HEK293T (cell line): ENCODE measurements around the gene INSRR.

Experiments
- ARNT ChIP-seq: fragments of 450-650 bp; IDR thresholded peaks from 2 replicates; pipeline ENCODE4 v1.6.1; 2017; ENCODE audit warnings: mild to moderate bottlenecking
- BHLHE40 ChIP-seq: fragments of 450-650 bp; IDR thresholded peaks from 2 replicates; pipeline ENCODE4 v1.6.1; 2016; ENCODE audit warnings: mild to moderate bottlenecking, moderate library complexity, borderline replicate concordance
- FOXA1 ChIP-seq: fragments of 450-650 bp; IDR thresholded peaks from 2 replicates; pipeline ENCODE4 v1.6.1; 2016; ENCODE audit warnings: mild to moderate bottlenecking
- FOXK2 ChIP-seq: fragments of 450-650 bp; IDR thresholded peaks from 2 replicates; pipeline ENCODE4 v1.6.1; 2016; ENCODE audit warnings: mild to moderate bottlenecking
- FOXM1 ChIP-seq: fragments of 450-650 bp; IDR thresholded peaks from 2 replicates; pipeline ENCODE4 v1.6.1; 2017; ENCODE audit warnings: mild to moderate bottlenecking, borderline replicate concordance
- L3MBTL2 ChIP-seq: fragments of 450-650 bp; conservative IDR thresholded peaks from 2 replicates; pipeline ENCODE4 v1.6.1; 2016; ENCODE audit warnings: mild to moderate bottlenecking
- LEF1 ChIP-seq: fragments of 450-650 bp; IDR thresholded peaks from 2 replicates; pipeline ENCODE4 v1.6.1; 2017; ENCODE audit warnings: mild to moderate bottlenecking, borderline replicate concordance
- NFRKB ChIP-seq: fragments of 450-650 bp; IDR thresholded peaks from 2 replicates; pipeline ENCODE4 v1.6.1; 2016; ENCODE audit warnings: mild to moderate bottlenecking, moderate library complexity
- SP1 ChIP-seq: fragments of 450-650 bp; IDR thresholded peaks from 2 replicates; pipeline ENCODE4 v1.6.1; 2017
- TARDBP ChIP-seq: fragments of 450-650 bp; IDR thresholded peaks from 2 replicates; pipeline ENCODE4 v1.6.1; 2016
- ZNF384 ChIP-seq: fragments of 450-650 bp; IDR thresholded peaks from 2 replicates; pipeline ENCODE4 v1.6.1; 2016
- TF ChIP-seq, protein P1 (sequence below): fragments of 450-650 bp; IDR thresholded peaks from 2 replicates; pipeline ENCODE4 v1.6.1; 2016

DNA sequence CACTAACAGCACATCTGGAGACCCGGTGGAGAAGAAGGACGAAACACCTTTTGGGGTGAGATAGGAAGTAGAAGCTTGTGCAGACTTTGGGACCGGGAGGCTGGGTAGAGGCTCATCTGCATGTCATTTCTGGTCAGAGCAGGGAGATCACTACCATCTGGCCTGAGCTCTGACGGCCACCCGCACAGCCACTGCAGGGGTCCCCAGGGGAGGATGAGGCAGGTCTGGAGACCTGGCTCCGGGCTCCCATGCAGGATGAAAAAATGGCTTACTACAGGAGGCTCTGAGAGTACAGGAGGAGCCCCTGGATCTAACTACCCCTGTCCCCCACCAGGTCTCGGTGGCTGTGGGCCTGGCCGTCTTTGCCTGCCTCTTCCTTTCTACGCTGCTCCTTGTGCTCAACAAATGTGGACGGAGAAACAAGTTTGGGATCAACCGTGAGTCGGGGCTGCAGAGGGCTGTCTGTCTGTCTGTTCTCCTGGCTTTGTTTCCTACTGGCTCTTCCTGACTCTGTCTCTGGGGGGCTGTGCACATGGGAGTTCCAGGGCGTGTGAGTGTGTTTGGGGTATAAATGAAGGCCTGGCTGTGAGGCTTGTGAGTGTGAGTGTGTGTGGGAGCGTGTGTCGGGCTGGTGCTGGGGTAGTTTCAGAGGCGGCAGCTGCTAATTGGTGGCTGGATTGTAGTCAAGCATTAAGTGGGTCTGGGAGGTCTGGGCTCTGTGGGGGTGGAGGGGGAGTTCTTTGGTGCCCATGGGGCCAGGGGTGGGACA is 15.8 kb upstream of the INSRR start:
- TF ChIP-seq, protein P1, sequence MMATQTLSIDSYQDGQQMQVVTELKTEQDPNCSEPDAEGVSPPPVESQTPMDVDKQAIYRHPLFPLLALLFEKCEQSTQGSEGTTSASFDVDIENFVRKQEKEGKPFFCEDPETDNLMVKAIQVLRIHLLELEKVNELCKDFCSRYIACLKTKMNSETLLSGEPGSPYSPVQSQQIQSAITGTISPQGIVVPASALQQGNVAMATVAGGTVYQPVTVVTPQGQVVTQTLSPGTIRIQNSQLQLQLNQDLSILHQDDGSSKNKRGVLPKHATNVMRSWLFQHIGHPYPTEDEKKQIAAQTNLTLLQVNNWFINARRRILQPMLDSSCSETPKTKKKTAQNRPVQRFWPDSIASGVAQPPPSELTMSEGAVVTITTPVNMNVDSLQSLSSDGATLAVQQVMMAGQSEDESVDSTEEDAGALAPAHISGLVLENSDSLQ, result no peak
- TF ChIP-seq FOXM1 (no peak), ZNF384 (no peak), FOXA1 (no peak), ARNT (no peak), BHLHE40 (no peak), NFRKB (no peak), SP1 (no peak), L3MBTL2 (no peak), TARDBP (no peak), FOXK2 (no peak), LEF1 (no peak)
